Caki2 (cell line): Measurements from ENCODE around the gene CNTNAP2. TPM values are rescaled to one million over a fixed set of nuclear protein-coding genes. Genes with fewer than 3 reads are reported as not detected.

ENCODE experiments used
- DNase-seq: peaks from one replicate; pipeline ENCODE4 v3.0.0-alpha.2; 2015; ENCODE audit warnings: low read depth
- in situ Hi-C: cut with HindIII; loops from 2 replicates; pipeline ENCODE4 v1.10.0; 2016; ENCODE audit warnings: low sequenced_read_pairs, low pct_unique_long_range_greater_than_20kb, mixed read lengths
- total RNA-seq: library from RNA; depleted of rRNA; stranded (reverse); fragments of >200 nt; shearing (Covaris generic); gene quantifications from 2 replicates; pipeline ENCODE4 v1.2.3, GENCODE V29; 2014; ENCODE audit warnings: low replicate concordance; rRNA removed

CNTNAP2 gene
- not detected in 2 replicates for total RNA-seq

GRCh38 chr7:146116521-146117222 lies at the start of gene CNTNAP2:
CNTNAP2 (plus strand) TSS chr7:146116801; CDS start chr7:146116877, 76 bp downstream.
- DNase-seq = peak; percentile 0
- in situ Hi-C loops = no loop called here

GRCh38 chr7:146067880-146068279 lies 48.7 kb upstream of the CNTNAP2 start:
- in situ Hi-C loops = no loop called here
- DNase-seq = no peak

GRCh38 chr7:146074195-146074765 lies 42.3 kb upstream of the CNTNAP2 start:
- DNase-seq = no peak
- in situ Hi-C loops = no loop called here

- in situ Hi-C loops = no loop called here
- no peak for DNase-seq
These were observed 40.3 kb upstream of the CNTNAP2 start for GRCh38 chr7:146076344-146076743.

- no peak for DNase-seq
- in situ Hi-C loops = no loop called here
These were observed 32.5 kb upstream of the CNTNAP2 start for GRCh38 chr7:146084086-146084485.

- DNase-seq = peak; percentile 23
- in situ Hi-C loops = no loop called here
These were observed 26.5 kb upstream of the CNTNAP2 start for GRCh38 chr7:146090023-146090645.

- in situ Hi-C loops = no loop called here
- DNase-seq = no peak
These were observed 22.2 kb upstream of the CNTNAP2 start for GRCh38 chr7:146094356-146094755.

- DNase-seq = no peak
- in situ Hi-C loops = no loop called here
These were observed 19.6 kb upstream of the CNTNAP2 start for GRCh38 chr7:146096994-146097393.

- no peak for DNase-seq
- in situ Hi-C loops = no loop called here
These were observed 10.3 kb upstream of the CNTNAP2 start for GRCh38 chr7:146106319-146106718.

GRCh38 chr7:146112755-146113154 lies 3.8 kb upstream of the CNTNAP2 start:
- in situ Hi-C loops = no loop called here
- DNase-seq = no peak

- in situ Hi-C loops = no loop called here
These were observed 1.1 kb upstream of the CNTNAP2 start for GRCh38 chr7:146115548-146115850.

GRCh38 chr7:146115851-146116520 lies 615 bp upstream of the CNTNAP2 start:
- DNase-seq = peak; percentile 85
- in situ Hi-C loops = no loop called here

More at GRCh38 chr7:146115548-146115850, 1.1 kb upstream of the CNTNAP2 start:
- no peak for DNase-seq

GRCh38 chr7:146117576-146117975 lies 975 bp downstream of the CNTNAP2 start:
- DNase-seq = no peak
- in situ Hi-C loops = no loop called here

GRCh38 chr7:146119002-146119401 lies 2.4 kb downstream of the CNTNAP2 start:
- in situ Hi-C loops = no loop called here
- no peak for DNase-seq

GRCh38 chr7:146123715-146124114 lies 7.1 kb downstream of the CNTNAP2 start:
- in situ Hi-C loops = no loop called here
- DNase-seq = no peak

- in situ Hi-C loops = no loop called here
- no peak for DNase-seq
These were observed 10.3 kb downstream of the CNTNAP2 start for GRCh38 chr7:146126767-146127509.

- no peak for DNase-seq
- in situ Hi-C loops = no loop called here
These were observed 12.7 kb downstream of the CNTNAP2 start for GRCh38 chr7:146129296-146129695.

- no peak for DNase-seq
- in situ Hi-C loops = no loop called here
These were observed 13.4 kb downstream of the CNTNAP2 start for GRCh38 chr7:146129997-146130396.
